Motor neuron (in vitro differentiated cells): ENCODE results near the gene RPS6KA3. TPM values are rescaled to one million over a fixed set of nuclear protein-coding genes. Genes with fewer than 3 reads are reported as not detected.

Source experiments
- ATAC-seq, 8 experiments: fragments of 200-7000 bp; cut with Tn5 transposase; replicated peaks in 6 of 8; 2 replicates each; pipeline ENCODE4 v1.8.0; 2021; ENCODE audit warnings: mild to moderate bottlenecking in 8 of 8, moderate library complexity in 8 of 8
- H3K27ac ChIP-seq, 2 donors: fragments of 250-450 bp; sonication (Bioruptor Pico); 2 replicates each; pipeline ENCODE4 v1.9.0; 2021; ENCODE audit warnings: antibody characterized with exemption in 2 of 2, mild to moderate bottlenecking in 2 of 2, moderate library complexity in 1 of 2
- H3K4me1 ChIP-seq, 2 donors: fragments of 250-450 bp; sonication (Bioruptor Pico); replicated peaks in 1 of 2; 2 replicates each; pipeline ENCODE4 v1.6.1; 2021; ENCODE audit warnings: antibody characterized with exemption in 2 of 2, mild to moderate bottlenecking in 2 of 2, moderate library complexity in 1 of 2
- H3K4me3 ChIP-seq, 5 donors: fragments of 250-450 bp; sonication (Bioruptor Pico); 2 replicates each; pipeline ENCODE4 v1.9.0; 2021; ENCODE audit warnings: antibody characterized with exemption in 5 of 5, mild to moderate bottlenecking in 5 of 5, moderate library complexity in 4 of 5
- WGBS, 10 experiments: fragments of 450-650 bp; shearing (Covaris generic); methylation state at CpG; one replicate each; pipeline ENCODE4 v1.0.0; 2022; 5-methylcytosine and 5-hydroxymethylcytosine counted together
- in situ Hi-C, 9 experiments: fragments of 400-800 bp; cut with MboI; loops; one replicate each; pipeline ENCODE4 v1.15.0; 2021; ENCODE audit warnings: low sequenced_read_pairs in 9 of 9, low pct_unique_long_range_greater_than_20kb in 2 of 9; ENCODE audit not compliant: unreplicated experiment in 9 of 9
- total RNA-seq, 8 experiments: library from RNA; unstranded; fragments of 300-600 nt; gene quantifications; 2 replicates each; pipeline versions ENCODE4 v1.2.3 to v1.2.4, GENCODE V29; 2022

RPS6KA3 gene
- total RNA-seq, 8 experiments from 2014 or later = 9.1 to 38.7 (median 18.2) TPM

GRCh38 chrX:20230406-20230805 is 36.3 kb downstream of the RPS6KA3 start:
- WGBS, 10 experiments = 60 to 100% (median 86%) methylated on average over 2 to 3 of the region's 3 CpGs; no CpG with 5 or more reads in 6 of the 10 experiments
- in situ Hi-C loops = no loop called here
- no peak overlapping the region for H3K4me3 ChIP-seq
- H3K27ac ChIP-seq = no peak overlapping the region
- no peak for ATAC-seq
- no peaks in the 10 kb centered on the region for H3K4me1 ChIP-seq

- no peak for ATAC-seq
- Histone ChIP-seq H3K4me3 (no peak overlapping the region), H3K27ac (no peak overlapping the region), H3K4me1 (no peaks in the 10 kb centered on the region)
- in situ Hi-C loops = no loop called here
- WGBS, 10 experiments = 63 to 100% (median 100%) methylated on average over 1 to 3 of the region's 3 CpGs; no CpG with 5 or more reads in 6 of the 10 experiments
These were observed 37.6 kb downstream of the RPS6KA3 start for GRCh38 chrX:20229155-20229554.

- Histone ChIP-seq H3K27ac (no peak overlapping the region), H3K4me1 (no peaks in the 10 kb centered on the region), H3K4me3 (no peak overlapping the region)
- in situ Hi-C loops = no loop called here
- WGBS, 10 experiments = 50 to 100% (median 92%) methylated on average over 1 to 2 of the region's 2 CpGs; no CpG with 5 or more reads in 5 of the 10 experiments
- ATAC-seq = no peak
These were observed 38.5 kb downstream of the RPS6KA3 start for GRCh38 chrX:20228245-20228644.

- in situ Hi-C loops = no loop called here
- Histone ChIP-seq H3K27ac (no peak overlapping the region), H3K4me3 (no peak overlapping the region), H3K4me1 (no peaks in the 10 kb centered on the region)
- WGBS, 10 experiments = 17 to 100% (median 90%) methylated on average over 1 to 2 of the region's 2 CpGs; no CpG with 5 or more reads in 3 of the 10 experiments
- ATAC-seq = no peak
These were observed 39.6 kb downstream of the RPS6KA3 start for GRCh38 chrX:20227116-20227515.

- ATAC-seq = no peak
- Histone ChIP-seq H3K27ac (no peak overlapping the region), H3K4me1 (no peaks in the 10 kb centered on the region), H3K4me3 (no peak overlapping the region)
- WGBS, 10 experiments = 38% methylated on average over 1 of the region's 1 CpG; no CpG with 5 or more reads in 9 of the 10 experiments
- in situ Hi-C loops = no loop called here
These were observed 41.2 kb downstream of the RPS6KA3 start for GRCh38 chrX:20225488-20225833.

- WGBS, 10 experiments = 0 to 100% (median 51%) methylated on average over 2 of the region's 2 CpGs; no CpG with 5 or more reads in 6 of the 10 experiments
- in situ Hi-C loops = no loop called here
- no peaks in the 10 kb centered on the region for H3K4me1 ChIP-seq
- H3K4me3 ChIP-seq = no peak overlapping the region
- H3K27ac ChIP-seq = no peak overlapping the region
- ATAC-seq = peak in 2 of 8 experiments; percentile 60 to 65
These were observed 41.8 kb downstream of the RPS6KA3 start for GRCh38 chrX:20224814-20225487.

- WGBS, 10 experiments = 5 to 80% (median 72%) methylated on average over 2 to 3 of the region's 3 CpGs; no CpG with 5 or more reads in 6 of the 10 experiments
- H3K27ac ChIP-seq = no peak overlapping the region
- ATAC-seq = peak in 2 of 8 experiments; percentile 62 to 63
- in situ Hi-C loops = no loop called here
- no peak overlapping the region for H3K4me3 ChIP-seq
- H3K4me1 ChIP-seq = no peaks in the 10 kb centered on the region
These were observed 44.8 kb downstream of the RPS6KA3 start for GRCh38 chrX:20221902-20222301.

GRCh38 chrX:20218836-20219505 is 47.7 kb downstream of the RPS6KA3 start:
- in situ Hi-C loops = no loop called here
- Histone ChIP-seq H3K27ac (no peak overlapping the region), H3K4me1 (no peaks in the 10 kb centered on the region), H3K4me3 (no peak overlapping the region)
- peak in 1 of 8 experiments; percentile 40 for ATAC-seq
- WGBS, 10 experiments = 29 to 100% (median 64%) methylated on average over 1 to 9 of the region's 9 CpGs; no CpG with 5 or more reads in 3 of the 10 experiments

- H3K4me3 ChIP-seq = no peak overlapping the region
- in situ Hi-C loops = no loop called here
These were observed 48.8 kb downstream of the RPS6KA3 start for GRCh38 chrX:20217906-20218305.

GRCh38 chrX:20217271-20217670 is 49.4 kb downstream of the RPS6KA3 start:
- in situ Hi-C loops = no loop called here
- Histone ChIP-seq H3K4me3 (no peak overlapping the region), H3K4me1 (no peaks in the 10 kb centered on the region), H3K27ac (no peak overlapping the region)
- 0 to 100% (median 57%) methylated on average over 1 of the region's 1 CpG; no CpG with 5 or more reads in 5 of the 10 experiments for WGBS, 10 experiments
- peak in 2 of 8 experiments; percentile 38 to 51 for ATAC-seq

More at GRCh38 chrX:20217906-20218305, 48.8 kb downstream of the RPS6KA3 start:
- ATAC-seq = no peak
- 0 to 61% (median 19%) methylated on average over 1 to 2 of the region's 2 CpGs; no CpG with 5 or more reads in 6 of the 10 experiments for WGBS, 10 experiments
- no peak overlapping the region for H3K27ac ChIP-seq
- H3K4me1 ChIP-seq = no peaks in the 10 kb centered on the region

GRCh38 chrX:20215565-20215964 is 51.1 kb downstream of the RPS6KA3 start:
- in situ Hi-C loops = no loop called here
- no peak for ATAC-seq
- no peak overlapping the region for H3K4me3 ChIP-seq

GRCh38 chrX:20212486-20213089 is 54.1 kb downstream of the RPS6KA3 start:
- Histone ChIP-seq H3K4me1 (no peaks in the 10 kb centered on the region), H3K27ac (no peak overlapping the region), H3K4me3 (no peak overlapping the region)
- 59 to 100% (median 86%) methylated on average over 1 to 5 of the region's 6 CpGs; no CpG with 5 or more reads in 4 of the 10 experiments for WGBS, 10 experiments
- ATAC-seq = no peak
- in situ Hi-C loops = no loop called here

More at GRCh38 chrX:20215565-20215964, 51.1 kb downstream of the RPS6KA3 start:
- Histone ChIP-seq H3K27ac (no peak overlapping the region), H3K4me1 (no peaks in the 10 kb centered on the region)

GRCh38 chrX:20211261-20211786 is 55.4 kb downstream of the RPS6KA3 start:
- Histone ChIP-seq H3K27ac (no peak overlapping the region), H3K4me1 (no peaks in the 10 kb centered on the region), H3K4me3 (no peak overlapping the region)
- in situ Hi-C loops = no loop called here
- 48 to 100% (median 91%) methylated on average over 1 to 4 of the region's 4 CpGs; no CpG with 5 or more reads in 2 of the 10 experiments for WGBS, 10 experiments
- ATAC-seq = no peak
